PC-9 (cell line): Measurements from ENCODE around the gene MIX23. TPM values are rescaled to one million over a fixed set of nuclear protein-coding genes. Genes with fewer than 3 reads are reported as not detected.
"Not testable (repeated sequence)": the region's sequence is repeated elsewhere in the genome, so short reads cannot be mapped to it uniquely, and the experiment has no call there.

ENCODE experiments used
- BruUV-seq: library from RNA; stranded (reverse); fragments of 400-500 nt; replicated peaks from 2 replicates; lab custom pipeline; 2021; lab: Mats Ljungman, UMichigan
- CTCF ChIA-PET: fragments of 300-600 bp; sonication (Branson Sonifier 250); formaldehyde crosslinking; loops from one replicate; lab custom pipeline; 2022; ENCODE audit warnings: antibody characterized with exemption; lab: Charles Lee
- POLR2A ChIA-PET: fragments of 300-600 bp; sonication (Branson Sonifier 250); formaldehyde crosslinking; loops from one replicate; lab custom pipeline; 2022; ENCODE audit warnings: antibody characterized with exemption; ENCODE audit not compliant: unreplicated experiment; lab: Charles Lee
- DNase-seq, 2 experiments: peaks; one replicate each; pipeline versions ENCODE4 v3.0.0 to v3.0.0-alpha.2; 2015 to 2022; ENCODE audit warnings: mixed read lengths in 1 of 2
- H2AFZ ChIP-seq: fragments of 200-600 bp; sonication (generic); 2 replicates; pipeline ENCODE4 v1.8.1; 2017; ENCODE audit warnings: antibody characterized with exemption
- H3F3A ChIP-seq: fragments of 200-600 bp; sonication (generic); 2 replicates; pipeline ENCODE4 v1.8.1; 2017; ENCODE audit warnings: antibody characterized with exemption, mild to moderate bottlenecking, low read depth; ENCODE audit not compliant: insufficient read depth
- H3K27ac ChIP-seq: fragments of 200-600 bp; sonication (generic); 2 replicates; pipeline ENCODE4 v1.6.1; 2016; ENCODE audit warnings: mixed run types
- H3K27me3 ChIP-seq: fragments of 200-600 bp; sonication (generic); 2 replicates; pipeline ENCODE4 v1.6.1; 2016; ENCODE audit warnings: low read depth, mixed run types; ENCODE audit not compliant: insufficient read depth
- H3K36me3 ChIP-seq: fragments of 200-600 bp; sonication (generic); 2 replicates; pipeline ENCODE4 v1.6.1; 2016; ENCODE audit warnings: low read depth, mixed run types
- H3K4me1 ChIP-seq: fragments of 200-600 bp; sonication (generic); replicated peaks from 2 replicates; pipeline ENCODE4 v1.6.1; 2016; ENCODE audit warnings: mixed run types; ENCODE audit not compliant: insufficient read depth
- H3K4me2 ChIP-seq: fragments of 200-600 bp; sonication (generic); 2 replicates; pipeline ENCODE4 v1.6.1; 2017; ENCODE audit warnings: mixed run types
- H3K4me3 ChIP-seq: fragments of 200-600 bp; sonication (generic); 2 replicates; pipeline ENCODE4 v1.6.1; 2016; ENCODE audit warnings: mixed run types
- H3K79me2 ChIP-seq: fragments of 200-600 bp; sonication (generic); 2 replicates; pipeline ENCODE4 v1.6.1; 2017; ENCODE audit warnings: low read depth, mixed run types
- H3K9me2 ChIP-seq: fragments of 200-600 bp; sonication (generic); 2 replicates; pipeline ENCODE4 v1.8.1; 2017; ENCODE audit warnings: mild to moderate bottlenecking; ENCODE audit not compliant: insufficient read depth
- H3K9me3 ChIP-seq: fragments of 200-600 bp; sonication (generic); 2 replicates; pipeline ENCODE4 v1.8.1; 2016; ENCODE audit warnings: low read depth; ENCODE audit not compliant: insufficient read depth
- H4K20me1 ChIP-seq: fragments of 200-600 bp; sonication (generic); 2 replicates; pipeline ENCODE4 v1.8.1; 2017; ENCODE audit not compliant: insufficient read depth
- CTCF ChIP-seq: fragments of 200-600 bp; sonication (generic); conservative IDR thresholded peaks from 2 replicates; pipeline ENCODE4 v1.6.1; 2017; ENCODE audit warnings: mixed run types, antibody characterized with exemption, mild to moderate bottlenecking, moderate library complexity
- EZH2 ChIP-seq: fragments of 200-600 bp; sonication (generic); IDR thresholded peaks from 2 replicates; pipeline ENCODE4 v1.8.0; 2017; ENCODE audit warnings: antibody characterized with exemption, low read depth
- intact Hi-C: fragments of 100-400 bp; cut with micrococcal nuclease; formaldehyde crosslinking; loops from one replicate; pipeline ENCODE4 v1.10.0; 2022; ENCODE audit not compliant: unreplicated experiment
- total RNA-seq: library from RNA; stranded (reverse); gene quantifications from 2 replicates; pipeline ENCODE4 v1.2.3, GENCODE V29; 2021

The MIX23 gene
- total RNA-seq, 1 experiment from 2014 or later, result 63.6 TPM

- Histone ChIP-seq H4K20me1 (no peaks in the 10 kb centered on the region), H3K4me1 (peaks cover 31% of the 10 kb centered on the region), H3K27ac (peak overlapping the region; percentile 96), H3K9me3 (no peaks in the 10 kb centered on the region), H2AFZ (no peak overlapping the region), H3K9me2 (no peaks in the 10 kb centered on the region), H3K4me3 (no peak overlapping the region), H3K27me3 (no peaks in the 10 kb centered on the region), H3F3A (peaks cover 46% of the 10 kb centered on the region), H3K36me3 (peaks cover 46% of the 10 kb centered on the region), H3K4me2 (peak overlapping the region; percentile 10; the same call in 1 of the 2 replicates), H3K79me2 (0 out of 2 replicates have a peak, but pooled peaks cover 3% of the 10 kb centered on the region)
- ChIA-PET POLR2A (interaction anchor here (0.6 kb wide), 1 partner anchor 54 kb away, joined by 9 read pairs; no protein-coding TSS in a partner anchor), CTCF (no interaction called here)
- intact Hi-C loops, result loop anchor here (10.0 kb wide), 1 partner anchor 532 kb away; the partner anchor contains the start of genes EAF2 and IQCB1
- BruUV-seq, result no TSS peak
- DNase-seq, result peak; percentile 13 to 70
- TF ChIP-seq EZH2 (no peak), CTCF (no peak)
Observed at GRCh38 chr3:122366379-122366749, 16.7 kb downstream of the MIX23 start.

GRCh38 chr3:122365582-122366378 lies 17.3 kb downstream of the MIX23 start:
- Histone ChIP-seq H3F3A (peaks cover 46% of the 10 kb centered on the region), H3K4me2 (peak overlapping the region; percentile 67), H3K27ac (peak overlapping the region; percentile 96), H3K4me3 (peak overlapping the region; percentile 35; the same call in 1 of the 2 replicates), H3K36me3 (peaks cover 46% of the 10 kb centered on the region), H3K4me1 (peaks cover 31% of the 10 kb centered on the region)
- peak; percentile 29 to 93 for DNase-seq
- not testable (repeated sequence) for H2AFZ ChIP-seq, H4K20me1 ChIP-seq, H3K27me3 ChIP-seq, H3K9me2 ChIP-seq, H3K9me3 ChIP-seq, BruUV-seq, H3K79me2 ChIP-seq
- POLR2A ChIA-PET, result interaction anchor here (0.6 kb wide), 1 partner anchor 55 kb away, joined by 9 read pairs; no protein-coding TSS in a partner anchor
- CTCF ChIA-PET, result interaction anchor here (0.6 to 1.0 kb wide), 2 partner anchors 27 to 59 kb away, joined by 4 read pairs; no protein-coding TSS in a partner anchor
- intact Hi-C loops, result loop anchor here (10.0 kb wide), 1 partner anchor 531 kb away; the partner anchor contains the start of genes EAF2 and IQCB1

DNA sequence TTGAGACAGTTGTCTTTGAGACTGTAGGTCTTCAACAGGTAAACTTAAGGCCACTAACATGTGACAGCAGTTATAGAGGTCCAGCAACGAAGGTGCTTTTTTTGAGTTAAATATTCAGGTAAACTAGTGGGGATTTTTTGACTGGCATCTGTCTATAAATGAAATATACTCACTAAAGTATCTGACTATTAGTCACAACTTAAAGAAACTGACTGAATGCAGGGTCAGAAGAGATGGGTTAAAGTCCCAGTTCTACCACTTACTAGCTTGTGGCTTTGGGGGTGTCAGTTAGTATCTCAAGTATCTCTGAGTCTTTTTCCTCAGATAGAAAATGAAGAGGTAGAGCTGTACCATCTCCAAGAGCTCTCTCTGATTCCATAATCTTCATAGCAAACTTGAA lies 18.0 kb downstream of the MIX23 start:
- peak overlapping the region; percentile 96 for H3K27ac ChIP-seq
- H3K9me2 ChIP-seq, result no peaks in the 10 kb centered on the region
- H3K4me3 ChIP-seq, result peak overlapping the region; percentile 22; the same call in 1 of the 2 replicates
- H4K20me1 ChIP-seq, result no peaks in the 10 kb centered on the region
- H3K36me3 ChIP-seq, result peaks cover 46% of the 10 kb centered on the region
- 0 out of 2 replicates have a peak, but pooled peaks cover 3% of the 10 kb centered on the region for H3K79me2 ChIP-seq
- peak overlapping the region; percentile 67 for H3K4me2 ChIP-seq
- peaks cover 31% of the 10 kb centered on the region for H3K4me1 ChIP-seq
- H2AFZ ChIP-seq, result no peak overlapping the region
- H3K27me3 ChIP-seq, result no peaks in the 10 kb centered on the region
- peaks cover 46% of the 10 kb centered on the region for H3F3A ChIP-seq
- ChIA-PET POLR2A (interaction anchor here (0.6 kb wide), 1 partner anchor 19 kb away, joined by 3 read pairs; the partner anchor contains the start of gene FAM162A), CTCF (interaction anchor here (0.6 to 1.0 kb wide), 2 partner anchors 28 to 59 kb away, joined by 4 read pairs; no protein-coding TSS in a partner anchor)
- H3K9me3 ChIP-seq, result no peaks in the 10 kb centered on the region
- no peak for DNase-seq
- TSS peak; percentile 23 for BruUV-seq
- no peak for TF ChIP-seq CTCF
- TF ChIP-seq EZH2, result no peak
- intact Hi-C loops, result loop anchor here (10.0 kb wide), 1 partner anchor 530 kb away; the partner anchor contains the start of genes EAF2 and IQCB1
